K562 (cell line): ENCODE data around the gene CNPPD1. TPM values are rescaled to one million over a fixed set of nuclear protein-coding genes. Genes with fewer than 3 reads are reported as not detected.

Experiments used
- BRF1 ChIP-seq: IDR thresholded peaks from 3 replicates; pipeline ENCODE4 v1.6.1; 2011; ENCODE audit warnings: borderline replicate concordance, mild to moderate bottlenecking; ENCODE audit not compliant: insufficient read length; ENCODE audit errors: extremely low read depth
- FOXJ3 ChIP-seq: sonication (generic); formaldehyde crosslinking; IDR thresholded peaks from 2 replicates; pipeline ENCODE4 v1.4.0; 2020; ENCODE audit warnings: mild to moderate bottlenecking, missing genetic modification reagents
- KDM1A ChIP-seq, 2 experiments: fragments of 450-650 bp; IDR thresholded peaks; 2 replicates each; pipeline ENCODE4 v1.6.1; 2016; ENCODE audit warnings: mild to moderate bottlenecking in 2 of 2
- MLX ChIP-seq, 2 experiments: fragments of 450-650 bp in 1 of 2; sonication (generic) in 1 of 2; formaldehyde crosslinking; conservative IDR thresholded peaks; 2 replicates each; pipeline versions ENCODE4 v1.4.0 to v1.8.1; 2020 to 2022; ENCODE audit warnings: mild to moderate bottlenecking in 1 of 2, missing genetic modification reagents in 1 of 2
- NFIC ChIP-seq: fragments of 450-650 bp; IDR thresholded peaks from 2 replicates; pipeline ENCODE4 v1.6.1; 2017; ENCODE audit warnings: mild to moderate bottlenecking, inconsistent platforms
- NFIX ChIP-seq: fragments of 250-450 bp; sonication (Bioruptor Pico); IDR thresholded peaks from 2 replicates; pipeline ENCODE4 v1.4.0; 2020; ENCODE audit warnings: low read depth, mild to moderate bottlenecking, moderate library complexity
- PCBP1 ChIP-seq: fragments of 200-400 bp; formaldehyde crosslinking; IDR thresholded peaks from 2 replicates; pipeline ENCODE4 v1.6.1; 2018; ENCODE audit warnings: mild to moderate bottlenecking, low read depth, low read length; ENCODE audit not compliant: poor library complexity, severe bottlenecking
- PHB ChIP-seq: fragments of 250-450 bp; sonication (Bioruptor Pico); IDR thresholded peaks from 2 replicates; pipeline ENCODE4 v1.5.0; 2021
- polyA plus RNA-seq, 8 experiments: library from polyadenylated mRNA; depleted of rRNA in 4 of 8; stranded (reverse) in 5 of 8; unstranded in 3 of 8; fragments of >200 nt; fragmentation: Nextera tagmentation in 2 of 8; fragmentation: Illumina TruSeq in 1 of 8; extraction: Ambion mirVana in 2 of 8; extraction: Trizol in 1 of 8; gene quantifications; 2 replicates each; pipeline versions ENCODE4 v1.2.1 to v1.2.3, GENCODE V29; 2011 to 2014; ENCODE audit warnings: inconsistent platforms in 1 of 8, missing spikeins in 1 of 8
- total RNA-seq, 7 experiments: library from RNA; depleted of rRNA in 6 of 7; stranded (reverse); fragments of >200 nt in 6 of 7; fragmentation: Illumina TruSeq in 2 of 7; extraction: Trizol in 2 of 7; gene quantifications; 2 replicates each; pipeline versions ENCODE4 v1.2.1 to v1.2.3, GENCODE V29; 2011 to 2021; ENCODE audit warnings: low replicate concordance in 1 of 7
- TF ChIP-seq, protein P1 (sequence below), 2 experiments: fragments of 450-650 bp; conservative IDR thresholded peaks; 2 replicates each; pipeline ENCODE4 v1.6.1; 2017; ENCODE audit warnings: mild to moderate bottlenecking in 2 of 2, moderate library complexity in 2 of 2
- TF ChIP-seq, protein P2 (sequence below): IDR thresholded peaks from 2 replicates; pipeline ENCODE4 v1.6.1; 2011; ENCODE audit warnings: borderline replicate concordance, low read depth, mild to moderate bottlenecking, moderate library complexity, low read length; ENCODE audit not compliant: insufficient read depth, poor library complexity, severe bottlenecking

The CNPPD1 gene
- total and polyA plus RNA-seq, 9 of the 15 experiments (the other 6 are each of a cell fraction or from before 2014, with no cell fraction given) = 9.9 to 53.5 (median 27.0) TPM

- TF ChIP-seq, protein P1, sequence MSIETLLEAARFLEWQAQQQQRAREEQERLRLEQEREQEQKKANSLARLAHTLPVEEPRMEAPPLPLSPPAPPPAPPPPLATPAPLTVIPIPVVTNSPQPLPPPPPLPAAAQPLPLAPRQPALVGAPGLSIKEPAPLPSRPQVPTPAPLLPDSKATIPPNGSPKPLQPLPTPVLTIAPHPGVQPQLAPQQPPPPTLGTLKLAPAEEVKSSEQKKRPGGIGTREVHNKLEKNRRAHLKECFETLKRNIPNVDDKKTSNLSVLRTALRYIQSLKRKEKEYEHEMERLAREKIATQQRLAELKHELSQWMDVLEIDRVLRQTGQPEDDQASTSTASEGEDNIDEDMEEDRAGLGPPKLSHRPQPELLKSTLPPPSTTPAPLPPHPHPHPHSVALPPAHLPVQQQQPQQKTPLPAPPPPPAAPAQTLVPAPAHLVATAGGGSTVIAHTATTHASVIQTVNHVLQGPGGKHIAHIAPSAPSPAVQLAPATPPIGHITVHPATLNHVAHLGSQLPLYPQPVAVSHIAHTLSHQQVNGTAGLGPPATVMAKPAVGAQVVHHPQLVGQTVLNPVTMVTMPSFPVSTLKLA (conservative IDR thresholded peaks at IDR 0.05) = no peak
- no peak for TF ChIP-seq PHB (CRISPR knock-in tag)
- TF ChIP-seq, protein P2, sequence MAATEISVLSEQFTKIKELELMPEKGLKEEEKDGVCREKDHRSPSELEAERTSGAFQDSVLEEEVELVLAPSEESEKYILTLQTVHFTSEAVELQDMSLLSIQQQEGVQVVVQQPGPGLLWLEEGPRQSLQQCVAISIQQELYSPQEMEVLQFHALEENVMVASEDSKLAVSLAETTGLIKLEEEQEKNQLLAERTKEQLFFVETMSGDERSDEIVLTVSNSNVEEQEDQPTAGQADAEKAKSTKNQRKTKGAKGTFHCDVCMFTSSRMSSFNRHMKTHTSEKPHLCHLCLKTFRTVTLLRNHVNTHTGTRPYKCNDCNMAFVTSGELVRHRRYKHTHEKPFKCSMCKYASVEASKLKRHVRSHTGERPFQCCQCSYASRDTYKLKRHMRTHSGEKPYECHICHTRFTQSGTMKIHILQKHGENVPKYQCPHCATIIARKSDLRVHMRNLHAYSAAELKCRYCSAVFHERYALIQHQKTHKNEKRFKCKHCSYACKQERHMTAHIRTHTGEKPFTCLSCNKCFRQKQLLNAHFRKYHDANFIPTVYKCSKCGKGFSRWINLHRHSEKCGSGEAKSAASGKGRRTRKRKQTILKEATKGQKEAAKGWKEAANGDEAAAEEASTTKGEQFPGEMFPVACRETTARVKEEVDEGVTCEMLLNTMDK = no peak
- TF ChIP-seq PCBP1 = no peak
- no peak for TF ChIP-seq FOXJ3 (CRISPR knock-in tag)
- TF ChIP-seq NFIX = no peak
- TF ChIP-seq BRF1 = no peak
- no peak for TF ChIP-seq MLX (CRISPR knock-in tag; conservative IDR thresholded peaks at IDR 0.05)
- peak; percentile 73 for TF ChIP-seq NFIC
- TF ChIP-seq KDM1A (IDR thresholded peaks at IDR 0.05) = peak in 1 of 2 experiments; percentile 50; a peak in 1 of 4 replicates
These were observed 52.2 kb downstream of the CNPPD1 start (continued) for GRCh38 chr2:219124381-219125110.
